Astrocyte (in vitro differentiated cells and primary cell): ENCODE results near the gene MPEG1.

Experiments
- EZH2 ChIP-seq: IDR thresholded peaks from 2 replicates; pipeline ENCODE4 v1.6.1; 2012; ENCODE audit warnings: mild to moderate bottlenecking, low read length, inconsistent platforms; ENCODE audit not compliant: insufficient read depth
- TF ChIP-seq, protein P1 (sequence below): IDR thresholded peaks from 2 replicates; pipeline ENCODE4 v1.5.1; 2011; ENCODE audit warnings: low read depth, mild to moderate bottlenecking, inconsistent platforms, low read length, moderate library complexity; ENCODE audit not compliant: insufficient read depth

DNA sequence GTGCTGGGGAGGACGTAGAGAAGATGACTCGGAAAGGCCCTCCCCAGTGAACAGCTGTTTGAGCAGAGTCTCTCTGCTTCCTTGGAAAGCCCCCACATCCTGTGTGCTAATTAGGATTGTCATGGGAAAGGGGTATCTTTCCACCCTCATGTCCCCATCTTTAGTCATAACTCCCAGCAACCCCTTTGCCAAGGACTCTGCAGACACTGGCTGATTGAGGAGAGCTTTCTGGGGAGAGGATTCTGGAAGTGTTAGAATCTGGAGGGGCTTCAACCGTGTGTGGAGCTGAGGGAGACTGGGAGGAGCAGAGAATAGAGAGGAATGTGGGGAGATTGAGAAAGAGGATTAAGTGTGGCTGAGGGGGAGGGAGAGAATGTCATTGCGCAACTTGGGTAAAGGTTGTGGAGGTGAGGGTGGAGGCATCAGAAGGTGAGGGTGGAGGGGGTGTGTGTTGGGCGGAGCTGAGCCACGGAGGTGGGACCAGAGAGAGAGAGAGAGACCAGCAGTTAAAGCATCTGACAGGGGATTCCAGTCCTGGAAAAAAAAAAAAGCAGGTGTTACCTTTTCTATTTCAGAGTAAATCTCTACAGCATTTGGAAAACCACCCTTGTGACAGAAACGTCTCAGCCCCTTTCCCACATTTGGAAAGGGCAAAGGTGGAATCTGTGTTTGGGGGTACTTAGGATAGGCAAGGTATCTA is 38.6 kb downstream of the MPEG1 start:
- TF ChIP-seq, protein P1, sequence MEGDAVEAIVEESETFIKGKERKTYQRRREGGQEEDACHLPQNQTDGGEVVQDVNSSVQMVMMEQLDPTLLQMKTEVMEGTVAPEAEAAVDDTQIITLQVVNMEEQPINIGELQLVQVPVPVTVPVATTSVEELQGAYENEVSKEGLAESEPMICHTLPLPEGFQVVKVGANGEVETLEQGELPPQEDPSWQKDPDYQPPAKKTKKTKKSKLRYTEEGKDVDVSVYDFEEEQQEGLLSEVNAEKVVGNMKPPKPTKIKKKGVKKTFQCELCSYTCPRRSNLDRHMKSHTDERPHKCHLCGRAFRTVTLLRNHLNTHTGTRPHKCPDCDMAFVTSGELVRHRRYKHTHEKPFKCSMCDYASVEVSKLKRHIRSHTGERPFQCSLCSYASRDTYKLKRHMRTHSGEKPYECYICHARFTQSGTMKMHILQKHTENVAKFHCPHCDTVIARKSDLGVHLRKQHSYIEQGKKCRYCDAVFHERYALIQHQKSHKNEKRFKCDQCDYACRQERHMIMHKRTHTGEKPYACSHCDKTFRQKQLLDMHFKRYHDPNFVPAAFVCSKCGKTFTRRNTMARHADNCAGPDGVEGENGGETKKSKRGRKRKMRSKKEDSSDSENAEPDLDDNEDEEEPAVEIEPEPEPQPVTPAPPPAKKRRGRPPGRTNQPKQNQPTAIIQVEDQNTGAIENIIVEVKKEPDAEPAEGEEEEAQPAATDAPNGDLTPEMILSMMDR: no peak
- no peak for TF ChIP-seq EZH2
